ENCODE results near the gene RPS15.
"Not testable (repeated sequence)": the region's sequence is repeated elsewhere in the genome, so short reads cannot be mapped to it uniquely, and the experiment has no call there.

RPS15 gene

DNA sequence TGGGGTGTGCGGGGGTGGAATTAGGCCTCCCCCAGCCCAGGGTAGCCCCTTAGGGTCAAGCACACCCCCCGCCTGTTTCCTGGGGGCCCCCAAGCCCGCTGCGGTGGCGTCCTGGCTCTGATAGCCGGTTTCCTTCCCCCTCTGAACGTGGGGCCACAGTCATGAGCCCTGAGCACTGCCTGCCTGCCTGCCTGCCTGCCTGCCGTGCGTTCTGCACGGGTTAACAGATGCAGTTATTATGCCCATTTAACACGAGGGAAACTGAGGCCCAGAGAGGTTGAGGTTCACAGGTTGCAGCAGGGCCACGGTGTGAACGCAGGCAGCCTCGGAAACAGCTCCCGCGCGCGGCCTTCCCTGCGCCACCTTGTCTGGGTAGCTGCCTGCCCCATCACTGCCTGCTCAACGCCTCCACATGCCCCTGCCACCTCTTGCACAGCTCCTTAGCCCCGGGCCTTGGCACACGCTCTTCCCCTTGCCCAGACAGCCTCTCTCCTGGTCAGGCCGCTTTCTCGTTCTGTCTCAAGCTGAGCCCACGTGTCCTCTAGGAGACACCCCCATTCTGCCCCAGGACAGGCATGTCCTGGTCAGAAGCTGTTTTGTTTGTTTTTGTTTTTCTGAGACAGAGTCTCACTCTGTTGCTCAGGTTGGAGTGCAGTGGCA is 35.7 kb upstream of the RPS15 start:
- no peak for DNase-seq (ENCODE audit: low spot score)

DNA sequence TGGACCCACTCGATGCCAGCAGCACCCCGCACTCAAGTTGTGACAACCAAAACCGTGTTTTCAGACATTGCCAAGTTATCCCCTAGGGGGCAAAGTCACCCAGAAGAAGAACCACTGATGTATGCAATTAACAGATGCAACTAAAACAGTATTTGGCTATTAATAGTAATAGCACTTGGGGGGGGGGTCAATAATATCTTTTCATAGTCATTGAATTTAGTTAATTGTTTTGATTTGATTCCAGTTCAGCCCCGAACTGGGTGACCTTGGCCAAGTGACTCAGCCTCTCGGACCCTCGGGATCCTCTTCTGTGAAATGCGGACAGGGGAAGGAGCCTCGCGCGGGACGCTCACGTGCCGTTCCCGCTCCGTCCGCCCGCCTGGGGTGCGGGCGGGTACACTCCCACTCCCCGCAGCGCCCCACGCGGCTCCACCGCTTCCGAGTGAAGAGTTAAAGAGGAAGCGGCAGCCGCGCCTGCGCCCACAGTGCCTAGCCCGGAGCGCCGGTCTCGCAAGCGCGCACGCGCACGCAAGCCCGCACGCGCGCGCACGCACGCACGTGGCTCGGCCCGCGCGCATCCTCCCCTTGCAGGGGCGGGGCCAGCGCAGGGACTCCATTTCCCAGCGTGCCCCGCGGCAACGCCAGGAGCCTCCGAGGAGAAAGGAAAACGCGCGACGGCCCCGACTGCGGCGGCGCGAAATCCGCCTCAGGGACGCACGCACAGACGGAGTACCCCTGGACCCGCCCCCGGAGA is 31.2 kb upstream of the RPS15 start:
- DNase-seq (ENCODE audit: low spot score) = peak; percentile 99

DNA sequence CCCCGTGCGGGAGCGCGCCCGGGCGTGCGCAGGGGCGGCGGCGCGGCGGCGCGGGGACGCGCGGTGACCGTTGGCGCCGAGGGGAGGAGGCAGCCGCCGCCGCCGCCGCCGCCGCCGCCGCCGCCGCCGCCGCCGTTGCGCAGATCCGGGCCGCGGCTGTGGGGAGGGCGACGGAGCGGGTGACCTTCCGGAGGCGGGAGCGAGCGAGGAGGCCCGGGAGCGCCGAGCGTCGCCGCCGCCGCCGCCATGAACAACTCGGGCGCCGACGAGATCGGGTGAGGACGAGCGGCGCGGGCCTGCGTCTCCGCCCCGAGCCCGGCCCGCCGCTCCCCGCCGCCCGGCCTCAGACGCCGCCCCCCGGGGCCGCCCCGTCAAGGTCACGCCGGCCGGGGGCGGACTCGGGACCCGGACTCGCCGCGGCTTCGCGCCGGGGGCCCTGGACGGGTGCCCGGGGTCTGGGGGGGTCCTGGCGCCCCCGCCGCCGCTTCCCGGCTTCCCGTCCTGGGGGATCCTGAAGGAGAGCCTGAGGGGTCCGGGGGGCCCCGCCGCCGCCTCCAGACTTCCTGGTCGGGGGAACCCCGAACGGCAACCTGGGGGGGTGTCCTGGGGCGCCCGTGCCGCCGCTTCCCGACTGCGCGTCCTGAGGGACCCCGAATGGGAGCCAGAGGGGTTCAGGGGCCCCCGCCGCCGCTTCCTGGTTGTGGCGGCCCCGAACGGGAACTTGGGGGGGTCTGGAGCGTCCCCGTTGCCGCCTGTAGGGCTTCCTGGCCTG is 30.5 kb upstream of the RPS15 start, which contains the start of gene DAZAP1:
DAZAP1 (plus strand) TSS at position 59 of the 772 bp plus-strand sequence; CDS start at position 247, 188 bp downstream.
- no peak for DNase-seq (ENCODE audit: low spot score)

DNA sequence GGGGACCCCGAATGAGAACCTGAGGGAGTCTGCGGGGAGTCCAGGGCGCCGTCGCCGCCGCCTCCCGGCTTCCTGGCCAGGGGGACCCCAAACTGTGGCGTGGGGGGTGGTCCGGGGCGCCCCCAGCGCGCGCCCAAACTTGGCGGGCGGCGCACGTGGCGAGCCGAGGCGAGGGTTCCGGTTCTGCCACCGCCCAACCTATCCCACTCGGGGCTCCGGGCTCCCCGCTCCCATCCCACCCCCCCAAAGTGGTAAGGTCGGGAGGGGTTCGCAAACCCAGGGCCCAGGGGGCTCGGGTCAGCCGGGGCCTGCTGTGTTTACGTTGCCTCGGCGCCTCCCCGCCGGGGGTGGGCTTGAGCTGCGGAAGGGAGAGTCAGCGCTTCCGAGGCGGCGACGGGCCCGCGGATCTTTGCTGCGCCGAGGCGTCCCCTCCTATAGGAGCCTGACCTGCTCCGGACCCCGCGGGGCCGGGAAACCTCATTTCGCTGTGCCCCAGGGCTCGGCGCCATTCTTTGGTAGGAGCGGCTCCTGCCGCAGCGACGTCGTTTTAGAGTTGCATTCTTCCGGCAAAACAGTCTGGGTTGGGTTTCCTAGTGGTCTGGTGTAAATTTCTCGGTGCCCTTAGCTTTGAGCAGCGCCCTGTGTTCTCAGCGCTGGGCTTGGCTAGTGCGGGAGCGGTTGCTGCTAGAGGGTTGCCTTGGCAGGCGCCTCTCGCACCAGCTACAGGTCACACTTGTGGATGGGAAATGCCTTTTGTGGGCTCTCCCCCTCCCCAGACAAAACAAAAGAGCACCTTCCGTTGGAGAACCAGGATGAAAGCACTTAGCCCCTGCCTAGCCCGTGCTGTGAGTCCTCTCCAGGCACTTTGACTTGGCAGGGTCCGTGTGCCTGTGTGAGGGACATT is 29.6 kb upstream of the RPS15 start:
- DNase-seq (ENCODE audit: low spot score) = peak; percentile 66

DNA sequence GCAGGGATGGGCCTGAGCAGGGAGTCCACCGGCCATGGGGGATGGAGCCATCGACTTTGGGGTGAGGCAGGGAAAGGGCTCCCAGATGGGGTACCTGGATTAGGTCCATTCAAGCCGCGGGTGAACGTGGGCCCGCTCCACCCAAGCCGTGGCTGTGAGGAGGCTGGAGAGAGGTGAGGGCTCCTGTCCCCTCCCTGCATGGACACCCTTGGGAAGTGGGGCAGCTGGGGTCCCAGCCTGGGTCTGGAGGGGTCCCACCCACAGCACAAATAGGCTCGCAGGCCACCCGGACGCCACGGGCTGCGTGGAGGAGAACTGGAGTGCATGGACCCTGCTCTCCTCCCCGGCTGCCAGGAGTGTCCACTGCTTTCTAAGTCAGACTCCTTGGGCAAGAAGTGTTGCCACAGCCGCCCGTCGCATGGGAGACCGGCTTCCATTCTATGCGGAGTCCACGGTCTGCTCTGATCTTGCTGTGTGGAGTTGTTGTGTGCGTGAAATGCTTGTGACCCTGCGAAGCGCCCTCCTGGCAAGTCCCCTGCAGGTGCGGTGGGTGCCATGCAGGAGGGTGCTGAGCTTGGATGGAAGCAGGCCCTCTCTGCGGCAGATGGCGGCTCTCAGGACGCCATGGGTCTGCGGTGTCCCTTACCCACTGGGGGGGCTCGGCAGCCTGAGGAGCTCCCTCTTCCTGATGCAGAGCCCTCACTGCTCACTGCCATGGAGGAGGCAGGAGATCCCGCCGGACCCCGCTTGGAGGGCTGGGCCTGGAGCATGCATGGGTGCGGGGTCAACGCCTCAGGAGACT is 28.8 kb upstream of the RPS15 start:
- DNase-seq (ENCODE audit: low spot score) = no peak

DNA sequence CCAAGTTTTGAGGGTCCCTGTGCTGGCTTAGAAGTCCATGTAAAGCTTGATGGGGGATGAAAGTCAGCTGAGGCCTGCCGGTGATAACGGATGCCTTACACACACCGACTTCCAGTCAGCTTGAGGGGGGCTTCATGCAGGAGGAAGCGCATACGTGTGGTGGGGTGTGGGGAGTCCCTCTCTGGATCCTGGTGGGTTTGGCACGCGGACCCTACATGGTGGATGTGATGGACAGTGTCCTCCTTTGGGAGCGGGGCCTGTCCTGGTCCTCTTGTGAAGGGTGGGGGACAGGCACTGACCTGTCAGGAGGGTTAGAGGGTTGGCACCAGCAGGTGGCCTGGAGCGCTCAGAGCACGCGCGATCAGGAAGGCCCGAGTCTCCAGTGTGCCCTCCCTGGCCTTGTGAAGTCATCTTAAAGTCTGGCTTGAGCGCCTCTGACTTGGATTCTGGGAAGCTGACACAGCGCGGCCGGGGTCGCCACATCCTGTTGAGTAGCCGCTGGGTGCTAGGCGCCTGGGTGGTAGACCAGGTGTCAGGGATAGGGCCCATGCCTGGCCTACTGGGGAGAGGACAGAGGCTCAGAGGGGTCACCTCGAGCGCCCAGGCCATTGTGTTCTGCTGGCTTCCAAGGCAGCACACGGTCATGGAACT is 27.9 kb upstream of the RPS15 start:
- no peak for DNase-seq (ENCODE audit: low spot score)

DNA sequence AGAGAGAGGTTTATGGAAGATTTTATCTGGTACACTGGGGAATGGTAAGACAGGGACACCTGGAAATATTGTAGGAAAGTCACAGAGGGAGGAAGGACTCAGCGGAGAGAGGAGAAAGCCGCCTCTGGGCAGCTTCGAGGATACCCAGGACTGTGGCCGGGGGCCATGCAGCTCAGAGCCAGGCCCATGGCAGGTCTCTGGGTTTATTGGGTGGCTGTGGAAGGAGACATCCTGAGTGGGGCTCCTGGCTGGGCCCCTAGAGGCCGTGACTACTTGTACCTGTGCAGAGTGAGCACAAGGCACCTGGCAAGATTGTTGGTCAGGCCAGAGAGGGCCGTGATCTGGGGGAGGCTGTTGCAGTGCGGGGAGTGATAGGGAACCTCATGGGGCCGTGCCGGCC is 27.4 kb upstream of the RPS15 start:
- no peak for DNase-seq (ENCODE audit: low spot score)

DNA sequence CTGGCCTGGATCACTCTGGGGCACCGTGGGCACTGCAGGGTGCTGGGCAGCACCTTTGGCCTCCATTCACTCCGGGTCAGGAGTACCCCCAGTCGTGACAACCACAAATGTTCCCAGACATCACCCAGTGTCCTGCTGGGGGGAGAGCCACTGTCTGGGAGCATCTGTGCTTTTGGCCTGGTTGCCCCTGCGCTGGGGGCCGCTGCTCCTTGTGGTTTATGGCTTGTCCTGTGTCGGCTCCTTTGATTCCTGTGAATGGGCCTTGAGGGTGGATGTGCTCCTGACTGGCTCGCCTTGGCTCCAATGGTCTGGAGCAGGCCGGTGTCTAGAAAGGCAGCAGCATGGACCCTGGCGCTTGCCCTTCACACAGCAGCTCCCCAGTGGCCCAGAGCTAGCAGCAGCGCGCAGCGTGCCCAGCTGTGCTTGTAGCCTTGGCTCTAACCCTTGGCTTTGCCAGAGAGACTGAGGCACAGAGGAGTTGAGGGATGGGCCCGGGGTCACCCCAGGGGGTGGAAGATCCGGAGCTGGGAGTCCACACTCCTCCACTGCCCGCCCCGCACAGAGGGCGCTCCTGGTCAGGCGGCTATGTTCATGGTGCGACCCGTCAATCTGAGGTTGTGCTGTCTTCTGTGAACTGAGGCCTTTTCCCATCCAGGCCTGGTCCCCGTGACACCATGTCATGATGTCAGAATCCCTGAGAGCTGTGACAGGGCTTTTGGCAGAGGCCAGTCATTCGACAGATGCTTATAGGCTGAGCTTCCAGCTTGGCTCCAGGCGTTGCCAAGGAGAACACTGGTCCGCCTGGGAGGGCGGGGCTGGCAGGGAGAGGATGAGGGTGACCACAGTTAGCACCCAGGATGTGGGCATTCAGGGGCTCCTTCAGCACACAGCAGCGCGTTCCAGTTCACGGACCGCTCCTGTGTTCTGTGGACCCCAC is 26.7 kb upstream of the RPS15 start:
- peak; percentile 22 for DNase-seq (ENCODE audit: low spot score)

DNA sequence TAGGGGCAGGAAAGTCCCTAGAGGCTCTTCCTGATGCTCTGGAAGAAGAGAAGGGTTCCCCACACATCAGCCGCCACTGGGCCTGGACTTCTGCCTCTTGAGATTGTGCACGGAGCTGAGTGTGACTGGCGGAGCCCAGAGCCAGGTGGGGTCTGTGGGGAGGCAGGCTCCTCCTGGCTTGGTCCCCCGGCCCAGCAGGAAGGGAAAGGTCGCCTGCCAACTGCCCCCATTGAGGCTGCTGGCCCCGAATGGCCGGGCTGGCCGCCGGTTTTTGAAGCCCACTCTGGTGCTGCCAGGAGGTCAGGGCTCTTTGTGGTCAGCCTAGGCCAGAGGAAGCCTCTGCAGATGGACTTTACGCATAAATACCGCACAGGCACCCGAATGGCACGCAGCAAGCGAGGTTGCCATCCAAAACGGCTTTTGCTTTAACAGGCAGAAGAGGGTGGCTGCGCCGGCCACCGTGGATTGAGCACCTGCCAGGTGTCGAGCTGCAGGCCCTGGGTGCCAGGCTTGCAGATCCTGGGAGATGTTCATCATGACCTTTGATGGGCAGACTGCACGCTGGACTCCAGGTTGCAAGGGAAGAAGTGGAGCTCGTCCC is 25.8 kb upstream of the RPS15 start:
- DNase-seq (ENCODE audit: low spot score) = no peak

DNA sequence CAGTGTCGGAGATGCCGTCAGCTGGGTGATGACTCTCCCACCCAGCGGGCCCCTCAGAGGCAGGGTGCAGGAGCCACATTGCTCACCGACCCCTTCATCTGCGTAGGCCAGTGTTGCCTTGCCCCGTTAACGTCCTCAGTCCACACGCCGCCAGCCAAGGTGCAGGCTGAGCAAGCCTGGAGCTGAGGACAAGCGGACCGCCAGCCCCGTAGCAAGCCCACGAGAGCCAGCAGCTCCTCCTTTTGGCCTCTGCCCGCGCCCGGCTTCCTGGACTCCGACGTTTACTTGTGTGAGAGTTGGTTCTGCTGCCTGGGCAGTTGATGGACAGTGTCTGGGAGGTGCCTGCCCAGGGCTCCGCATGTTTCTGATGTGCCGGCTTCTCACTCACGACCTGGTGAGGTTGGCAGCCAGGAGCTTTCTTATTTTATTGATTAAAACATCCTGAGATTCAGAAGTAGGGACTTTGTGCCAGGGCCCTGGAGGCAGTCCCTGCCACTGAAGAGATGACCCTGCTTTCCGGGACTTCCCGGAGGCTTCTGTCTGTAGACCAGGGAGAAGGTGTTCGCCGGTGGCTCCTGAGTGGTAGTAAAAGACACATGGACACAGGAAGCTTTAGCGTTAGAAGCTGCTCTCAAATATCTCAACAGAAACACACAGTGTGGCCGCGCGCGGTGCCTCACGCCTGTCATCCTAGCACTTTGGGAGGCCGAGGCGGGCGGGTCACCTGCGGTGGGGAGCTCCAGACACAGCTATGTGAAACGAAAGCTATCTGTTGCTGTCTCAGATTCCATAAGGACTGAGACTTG is 25.0 kb upstream of the RPS15 start:
- no peak for DNase-seq (ENCODE audit: low spot score)

DNA sequence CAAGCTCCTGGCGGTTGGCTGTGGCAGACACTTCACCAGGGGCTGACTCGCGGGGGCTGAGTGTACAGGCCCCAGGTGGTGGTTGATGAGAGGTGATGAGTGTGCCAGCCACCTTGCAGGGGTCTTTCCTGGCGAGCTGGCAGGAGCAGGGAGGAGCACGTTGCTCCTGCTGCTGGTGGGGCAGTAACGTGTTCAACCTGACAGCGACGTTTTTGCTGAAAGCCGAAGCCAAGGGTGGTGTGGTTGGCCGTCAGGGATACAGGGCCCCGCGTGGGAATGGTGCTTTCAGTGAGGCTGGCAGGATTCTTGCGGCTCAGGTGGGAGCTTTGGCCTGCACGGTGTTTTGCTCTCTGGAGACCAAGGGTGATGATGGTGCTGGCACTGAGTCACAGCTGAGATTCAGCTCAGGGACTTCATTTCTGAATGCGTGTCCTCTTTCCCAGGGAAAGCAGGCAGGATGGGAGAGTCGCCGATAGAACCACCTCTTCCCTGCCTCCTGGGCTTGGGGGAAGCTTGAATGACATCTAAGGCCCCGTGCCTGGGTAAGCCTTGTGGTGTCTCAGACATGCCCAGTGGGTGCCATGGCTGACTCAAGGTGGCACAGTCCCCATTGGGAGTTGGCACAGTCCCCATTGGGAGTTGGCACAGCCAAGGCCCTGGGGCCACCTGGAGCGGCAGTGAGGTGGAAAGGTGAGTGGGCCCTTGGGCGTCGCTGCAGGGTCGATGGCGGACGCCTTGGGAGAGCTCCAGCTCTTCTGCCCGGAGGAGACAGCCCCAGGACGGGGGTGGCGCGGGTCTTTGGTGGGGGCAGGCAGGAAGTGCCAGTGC is 22.0 kb upstream of the RPS15 start:
- no peak for DNase-seq (ENCODE audit: low spot score)

DNA sequence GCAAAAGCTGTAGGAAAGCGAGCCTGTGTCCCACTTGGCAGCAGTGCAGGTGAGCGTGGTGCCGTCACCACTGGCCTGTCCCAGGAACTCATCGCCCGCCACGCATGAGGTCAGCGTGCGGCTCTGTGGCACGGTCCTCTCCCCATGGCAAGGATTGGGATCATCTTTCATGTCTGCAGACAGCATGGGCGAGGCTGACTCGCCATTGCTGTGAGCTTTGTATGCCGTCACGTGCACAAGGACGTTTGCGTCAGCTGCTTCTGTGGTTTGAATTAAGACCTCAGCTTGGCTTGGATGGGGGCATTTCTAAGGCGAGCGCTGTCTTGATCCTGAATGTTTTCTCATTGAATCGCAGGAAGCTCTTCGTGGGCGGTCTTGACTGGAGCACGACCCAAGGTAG is 21.1 kb upstream of the RPS15 start:
- DNase-seq (ENCODE audit: low spot score) = no peak

DNA sequence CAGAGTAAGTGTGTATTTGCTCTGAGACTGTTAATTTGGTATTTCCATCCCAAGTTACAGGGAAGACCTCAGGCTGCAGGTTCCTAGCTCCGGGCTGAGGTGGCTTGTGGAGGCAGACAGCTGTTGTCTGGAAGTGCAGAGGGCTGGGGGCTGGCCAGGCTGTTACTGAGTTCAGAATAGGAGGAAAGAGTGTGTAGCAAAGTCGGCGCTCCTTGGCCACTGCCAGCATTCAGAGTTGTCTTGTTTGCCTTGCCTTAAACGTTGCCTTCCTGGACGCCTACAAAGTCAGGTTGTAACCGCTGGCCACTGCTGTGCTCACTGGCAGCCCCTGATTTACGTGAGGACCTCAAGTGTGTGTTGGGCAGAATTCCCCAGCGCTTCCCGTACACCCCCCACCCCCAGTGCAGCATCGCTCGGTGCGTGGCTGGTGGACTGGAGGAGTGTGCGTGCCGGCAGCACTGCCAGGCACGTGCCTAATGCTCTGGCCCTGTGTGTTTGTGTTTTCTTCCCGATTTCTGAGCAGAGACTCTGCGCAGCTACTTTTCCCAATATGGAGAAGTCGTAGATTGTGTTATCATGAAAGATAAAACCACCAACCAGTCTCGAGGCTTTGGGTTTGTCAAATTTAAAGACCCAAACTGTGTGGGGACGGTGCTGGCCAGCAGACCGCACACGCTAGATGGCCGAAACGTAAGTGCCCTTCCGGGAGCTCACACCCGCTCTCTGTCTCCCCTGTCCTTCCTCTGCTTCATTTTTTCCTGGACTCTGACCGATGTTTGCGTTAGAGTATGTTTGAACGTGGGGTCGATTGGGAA is 20.3 kb upstream of the RPS15 start:
- no peak for DNase-seq (ENCODE audit: low spot score)

DNA sequence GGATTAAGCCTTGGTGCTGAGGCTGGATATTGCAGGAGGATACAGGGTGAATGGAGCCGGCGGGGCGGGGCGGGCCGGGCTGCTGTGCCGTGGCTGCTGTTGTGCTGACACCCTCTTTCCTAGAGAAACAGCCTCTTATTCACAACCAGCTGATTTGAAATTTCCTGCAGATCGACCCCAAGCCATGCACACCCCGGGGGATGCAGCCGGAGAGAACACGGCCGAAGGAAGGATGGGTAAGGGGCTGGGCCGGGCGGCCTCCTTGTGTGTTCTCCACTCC is 19.8 kb upstream of the RPS15 start:
- DNase-seq (ENCODE audit: low spot score) = no peak

DNA sequence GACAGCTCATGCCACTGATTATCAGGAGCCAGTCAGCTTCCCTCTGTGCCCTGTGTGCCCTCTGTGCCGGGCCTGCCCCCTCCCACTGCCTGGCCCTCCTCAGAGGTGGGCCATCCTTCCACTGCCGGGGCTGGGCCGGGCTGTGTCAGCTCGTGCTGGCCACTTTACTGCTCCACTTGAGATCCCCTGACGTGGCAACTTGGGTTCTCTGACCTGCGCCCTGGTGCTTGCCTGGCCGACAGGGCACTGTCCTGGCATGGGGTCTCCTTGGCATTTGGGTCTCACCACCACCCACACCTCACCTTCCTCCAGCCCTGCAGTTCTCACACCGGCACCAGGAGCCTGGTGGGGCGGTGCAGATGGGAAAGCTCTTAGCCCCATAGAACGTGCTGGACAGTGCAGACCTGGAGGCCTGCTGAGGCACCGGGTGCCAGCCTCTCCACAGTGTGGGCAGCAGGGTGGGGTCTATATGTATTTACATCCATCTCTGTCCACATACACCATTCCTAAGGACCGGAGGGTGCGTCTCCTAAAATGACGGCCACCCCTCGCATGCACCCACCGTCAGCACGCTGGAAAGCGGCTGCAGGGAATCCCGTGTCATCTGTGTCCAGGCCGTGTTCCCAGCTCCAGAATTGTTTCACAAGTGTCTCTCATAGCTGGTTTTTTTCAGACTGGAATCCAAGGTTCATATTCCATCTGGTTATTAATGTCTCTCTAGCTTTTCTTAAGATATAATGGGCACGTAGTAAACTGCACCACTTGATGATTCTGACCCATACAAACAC is 19.1 kb upstream of the RPS15 start:
- DNase-seq (ENCODE audit: low spot score) = no peak

DNA sequence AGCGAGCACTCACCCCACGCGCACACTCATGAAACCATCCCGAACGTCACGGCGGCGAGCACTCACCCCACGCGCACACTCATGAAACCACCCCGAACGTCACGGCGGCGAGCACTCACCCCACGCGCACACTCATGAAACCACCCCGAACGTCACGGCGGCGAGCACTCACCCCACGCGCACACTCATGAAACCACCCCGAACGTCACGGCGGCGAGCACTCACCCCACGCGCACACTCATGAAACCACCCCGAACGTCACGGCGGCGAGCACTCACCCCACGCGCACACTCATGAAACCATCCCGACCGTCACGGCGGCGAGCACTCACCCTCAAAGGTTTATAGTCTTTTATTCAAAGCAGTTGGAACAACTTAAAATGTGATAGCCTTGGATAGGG is 18.1 kb upstream of the RPS15 start:
- DNase-seq (ENCODE audit: low spot score) = not testable (repeated sequence)

Measured in CD4-positive, alpha-beta T cell treated with Interleukin-2 at 100 ng/mL for 4 hours (primary cell).